ENCODE results near the gene S100A8.

Gene S100A8

DNA sequence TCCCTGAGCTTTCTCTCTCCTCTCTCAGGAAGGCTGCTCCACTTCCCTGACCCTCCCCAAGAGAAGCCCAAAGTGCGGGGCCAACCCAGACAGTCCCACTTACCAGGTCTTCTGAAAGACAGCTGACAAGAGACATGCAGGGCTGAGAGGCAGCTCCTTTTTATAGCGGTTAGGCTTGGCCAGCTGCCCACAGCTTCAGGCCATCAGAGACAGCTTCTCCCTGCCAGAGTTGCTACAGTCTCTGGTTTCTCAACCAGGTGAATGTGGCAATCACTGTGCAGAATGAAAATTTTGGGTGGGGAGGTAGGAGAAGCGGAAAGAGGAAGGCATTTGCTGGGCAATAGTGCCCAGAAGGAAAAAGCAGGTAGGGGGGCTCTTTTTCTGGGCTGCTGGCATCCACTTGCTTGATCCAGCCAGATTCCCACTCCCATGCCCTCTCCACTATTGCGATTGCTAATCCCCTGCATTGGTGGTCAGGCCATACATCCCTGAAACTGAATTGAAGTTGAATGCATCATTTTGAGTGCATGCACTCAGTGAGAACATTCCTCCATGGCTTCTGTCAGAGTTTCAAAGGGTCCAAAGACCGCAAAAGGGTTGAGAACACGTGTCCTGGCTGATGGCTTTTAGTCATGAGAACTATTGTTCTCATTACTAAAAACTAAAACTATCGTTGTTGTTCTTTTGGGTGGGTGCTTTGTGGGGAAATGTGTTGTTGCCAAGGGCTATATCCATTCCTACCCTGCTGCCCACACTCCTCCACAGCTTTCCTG is at the start of gene S100A8:
Gene S100A8 (minus strand): TSS at position 136 of the 773 bp plus-strand sequence. CDS start 538 bp downstream, outside the sequence.
- no peak within 1 kb of the TSS for H3K9ac ChIP-seq
- H3K9me3 ChIP-seq (ENCODE audit: control insufficient read depth, low read length): no peaks in the 10 kb centered on the region
- no peak within 1 kb of the TSS for H3K4me3 ChIP-seq (ENCODE audit: low read depth, low read length)
- H3K27me3 ChIP-seq (ENCODE audit: control insufficient read depth, insufficient read depth, low read length): no peaks in the 10 kb centered on the region
- TF ChIP-seq, protein P1, sequence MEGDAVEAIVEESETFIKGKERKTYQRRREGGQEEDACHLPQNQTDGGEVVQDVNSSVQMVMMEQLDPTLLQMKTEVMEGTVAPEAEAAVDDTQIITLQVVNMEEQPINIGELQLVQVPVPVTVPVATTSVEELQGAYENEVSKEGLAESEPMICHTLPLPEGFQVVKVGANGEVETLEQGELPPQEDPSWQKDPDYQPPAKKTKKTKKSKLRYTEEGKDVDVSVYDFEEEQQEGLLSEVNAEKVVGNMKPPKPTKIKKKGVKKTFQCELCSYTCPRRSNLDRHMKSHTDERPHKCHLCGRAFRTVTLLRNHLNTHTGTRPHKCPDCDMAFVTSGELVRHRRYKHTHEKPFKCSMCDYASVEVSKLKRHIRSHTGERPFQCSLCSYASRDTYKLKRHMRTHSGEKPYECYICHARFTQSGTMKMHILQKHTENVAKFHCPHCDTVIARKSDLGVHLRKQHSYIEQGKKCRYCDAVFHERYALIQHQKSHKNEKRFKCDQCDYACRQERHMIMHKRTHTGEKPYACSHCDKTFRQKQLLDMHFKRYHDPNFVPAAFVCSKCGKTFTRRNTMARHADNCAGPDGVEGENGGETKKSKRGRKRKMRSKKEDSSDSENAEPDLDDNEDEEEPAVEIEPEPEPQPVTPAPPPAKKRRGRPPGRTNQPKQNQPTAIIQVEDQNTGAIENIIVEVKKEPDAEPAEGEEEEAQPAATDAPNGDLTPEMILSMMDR (IDR thresholded peaks at IDR 0.05): no peak
- no peak within 1 kb of the TSS for H3K27ac ChIP-seq
- H3K4me2 ChIP-seq (ENCODE audit: low read length): no peak within 1 kb of the TSS
- no peak within 1 kb of the TSS for H2AFZ ChIP-seq
- no peaks in the 10 kb centered on the region for H3K36me3 ChIP-seq (ENCODE audit: control insufficient read depth, insufficient read depth, low read length)
- H3K4me1 ChIP-seq: no peaks in the 10 kb centered on the region
- no peaks in the 10 kb centered on the region for H3K79me2 ChIP-seq

DNA sequence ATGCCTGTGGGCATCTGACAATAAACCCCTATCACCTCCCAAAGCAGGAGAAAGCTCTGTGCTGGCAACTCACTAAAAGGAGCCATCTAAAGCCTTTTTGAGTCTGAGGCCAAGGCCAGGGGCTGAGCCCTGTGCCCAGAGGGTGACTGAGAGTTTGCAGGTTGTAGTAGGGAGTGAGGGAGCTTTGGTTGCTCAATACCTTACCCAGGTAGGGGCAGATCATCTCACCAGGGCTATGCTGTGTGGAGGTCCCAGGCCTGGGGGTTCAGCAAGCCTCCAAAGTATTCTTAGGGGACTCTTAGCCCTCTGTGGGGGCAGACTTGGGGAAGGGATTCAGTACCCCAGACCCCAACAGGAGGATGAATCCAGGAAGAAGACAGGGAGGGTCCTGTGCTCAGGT is 48.4 kb upstream of the S100A8 start:
- Histone ChIP-seq H3K4me1 (no peaks in the 10 kb centered on the region), H3K79me2 (no peaks in the 10 kb centered on the region), H3K4me2 (ENCODE audit: low read length) (no peak overlapping the region), H3K27ac (no peak overlapping the region), H3K9me3 (ENCODE audit: control insufficient read depth, low read length) (no peaks in the 10 kb centered on the region), H3K36me3 (ENCODE audit: control insufficient read depth, insufficient read depth, low read length) (no peaks in the 10 kb centered on the region), H3K27me3 (ENCODE audit: control insufficient read depth, insufficient read depth, low read length) (no peaks in the 10 kb centered on the region), H3K4me3 (ENCODE audit: low read depth, low read length) (no peak overlapping the region), H3K9ac (no peak overlapping the region), H2AFZ (no peak overlapping the region)
- TF ChIP-seq, protein P1 (IDR thresholded peaks at IDR 0.05): no peak

DNA sequence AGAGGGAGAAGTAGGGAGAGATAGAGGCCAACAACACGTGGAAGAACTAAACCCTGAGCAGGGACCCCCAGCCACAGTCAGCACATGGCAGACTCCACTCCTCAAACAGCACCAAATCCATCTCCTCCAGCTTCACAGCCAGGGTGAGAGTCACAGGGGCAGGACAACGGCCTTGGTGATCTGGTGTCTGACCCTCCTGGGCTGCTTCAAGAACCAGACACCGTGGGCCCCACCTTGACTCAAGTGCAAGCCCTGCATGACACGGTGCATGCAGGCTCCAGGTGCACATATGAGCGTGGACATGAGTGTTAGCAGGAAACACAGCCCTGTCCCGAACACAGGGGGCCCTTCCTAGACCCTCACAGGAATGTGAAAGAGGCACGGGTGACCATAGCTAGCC is 47.7 kb upstream of the S100A8 start:
- no peaks in the 10 kb centered on the region for H3K4me1 ChIP-seq
- no peaks in the 10 kb centered on the region for H3K36me3 ChIP-seq (ENCODE audit: control insufficient read depth, insufficient read depth, low read length)
- TF ChIP-seq, protein P1 (IDR thresholded peaks at IDR 0.05): no peak
- no peak overlapping the region for H3K4me3 ChIP-seq (ENCODE audit: low read depth, low read length)
- no peak overlapping the region for H3K27ac ChIP-seq
- no peaks in the 10 kb centered on the region for H3K79me2 ChIP-seq
- H3K9me3 ChIP-seq (ENCODE audit: control insufficient read depth, low read length): no peaks in the 10 kb centered on the region
- H3K27me3 ChIP-seq (ENCODE audit: control insufficient read depth, insufficient read depth, low read length): no peaks in the 10 kb centered on the region
- H2AFZ ChIP-seq: no peak overlapping the region
- no peak overlapping the region for H3K9ac ChIP-seq
- no peak overlapping the region for H3K4me2 ChIP-seq (ENCODE audit: low read length)

DNA sequence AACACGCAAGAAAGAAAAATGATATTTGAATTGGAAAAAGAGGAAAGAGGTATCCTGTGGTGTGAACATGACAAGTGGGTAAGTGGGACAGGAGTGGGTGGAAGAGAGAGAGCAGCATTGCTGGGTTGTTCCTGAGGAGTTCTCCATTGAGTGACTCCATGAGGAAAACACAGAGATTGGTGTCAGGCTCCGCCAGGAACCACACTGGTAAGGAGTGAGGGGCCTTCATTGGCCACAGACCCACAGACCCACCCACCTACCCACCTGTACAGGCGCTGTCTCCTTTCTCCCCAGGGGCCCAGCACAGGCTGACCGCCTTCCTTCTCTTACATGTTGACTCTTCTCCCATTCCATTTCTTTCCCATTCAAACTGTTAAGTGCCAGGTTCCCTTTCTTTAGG is 46.4 kb upstream of the S100A8 start:
- no peaks in the 10 kb centered on the region for H3K36me3 ChIP-seq (ENCODE audit: control insufficient read depth, insufficient read depth, low read length)
- no peak overlapping the region for H3K4me2 ChIP-seq (ENCODE audit: low read length)
- TF ChIP-seq, protein P1 (IDR thresholded peaks at IDR 0.05): no peak
- H3K9ac ChIP-seq: no peak overlapping the region
- H3K27me3 ChIP-seq (ENCODE audit: control insufficient read depth, insufficient read depth, low read length): no peaks in the 10 kb centered on the region
- no peaks in the 10 kb centered on the region for H3K4me1 ChIP-seq
- no peaks in the 10 kb centered on the region for H3K9me3 ChIP-seq (ENCODE audit: control insufficient read depth, low read length)
- no peak overlapping the region for H3K4me3 ChIP-seq (ENCODE audit: low read depth, low read length)
- no peak overlapping the region for H2AFZ ChIP-seq
- no peaks in the 10 kb centered on the region for H3K79me2 ChIP-seq
- no peak overlapping the region for H3K27ac ChIP-seq

Measured in parathyroid adenoma (tissue), 2 donors.